ENCODE measurements around the gene GLI3.

The GLI3 gene

DNA sequence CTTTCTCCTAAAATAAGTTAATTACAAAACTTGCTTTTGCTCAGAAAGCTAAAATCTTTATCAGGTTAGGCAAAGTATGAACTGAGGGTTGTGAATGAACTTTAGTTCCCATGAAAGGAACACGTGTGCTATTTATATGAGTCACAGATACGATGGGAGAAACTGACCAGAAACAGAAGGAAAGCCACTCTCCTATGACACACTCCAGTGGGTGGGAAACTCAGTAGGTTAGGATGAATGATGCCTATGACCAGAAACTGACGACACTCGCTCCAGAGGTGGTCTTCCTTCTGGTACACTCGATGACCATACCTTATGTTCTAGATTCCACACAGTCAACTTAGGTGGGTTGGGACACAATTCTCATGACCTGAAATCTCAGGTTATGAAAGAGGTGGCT, 318.4 kb downstream of the GLI3 start:
- DNase-seq: no peak

DNA sequence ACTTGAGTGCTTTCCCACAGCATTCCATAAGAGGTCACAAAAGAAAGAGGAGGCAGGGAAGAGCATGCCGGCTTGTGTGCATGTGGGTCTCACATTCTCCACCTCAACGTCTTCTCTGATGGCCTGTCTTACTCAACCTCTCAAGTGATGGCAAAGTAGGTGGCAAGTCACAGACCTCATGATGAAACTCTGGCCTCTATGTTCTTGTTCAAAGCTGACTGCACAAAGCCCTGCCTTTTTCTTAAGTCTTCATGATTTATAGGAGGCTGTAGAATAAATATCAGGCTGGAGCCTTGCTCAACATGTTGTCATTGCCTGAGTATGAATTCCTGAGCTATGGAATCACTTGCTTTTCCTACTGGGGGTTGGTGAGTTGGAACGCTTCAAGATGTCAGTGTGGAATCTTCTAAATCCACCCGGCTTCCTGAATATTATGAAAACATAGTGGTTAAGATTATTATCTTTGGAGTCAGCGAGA, 320.5 kb downstream of the GLI3 start:
- DNase-seq: no peak

DNA sequence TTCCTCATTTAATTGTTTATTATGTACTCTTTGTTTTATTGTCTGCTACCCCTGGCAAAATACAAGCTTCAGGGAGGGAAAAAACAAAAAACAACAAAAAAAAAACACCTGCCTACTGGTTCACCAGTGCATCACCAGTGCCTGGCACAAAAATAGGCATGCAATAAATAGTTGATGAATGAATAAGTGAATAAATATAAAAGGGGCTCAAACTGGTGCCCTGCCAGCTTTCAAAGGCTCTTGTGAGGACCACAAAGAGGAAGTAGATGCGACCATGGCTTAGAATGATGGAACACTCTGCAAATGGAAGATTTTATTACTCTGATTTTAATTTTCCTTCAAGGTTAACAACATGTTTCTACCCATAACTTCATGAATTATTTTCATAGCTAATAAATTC, 321.1 kb downstream of the GLI3 start:
- DNase-seq: no peak

DNA sequence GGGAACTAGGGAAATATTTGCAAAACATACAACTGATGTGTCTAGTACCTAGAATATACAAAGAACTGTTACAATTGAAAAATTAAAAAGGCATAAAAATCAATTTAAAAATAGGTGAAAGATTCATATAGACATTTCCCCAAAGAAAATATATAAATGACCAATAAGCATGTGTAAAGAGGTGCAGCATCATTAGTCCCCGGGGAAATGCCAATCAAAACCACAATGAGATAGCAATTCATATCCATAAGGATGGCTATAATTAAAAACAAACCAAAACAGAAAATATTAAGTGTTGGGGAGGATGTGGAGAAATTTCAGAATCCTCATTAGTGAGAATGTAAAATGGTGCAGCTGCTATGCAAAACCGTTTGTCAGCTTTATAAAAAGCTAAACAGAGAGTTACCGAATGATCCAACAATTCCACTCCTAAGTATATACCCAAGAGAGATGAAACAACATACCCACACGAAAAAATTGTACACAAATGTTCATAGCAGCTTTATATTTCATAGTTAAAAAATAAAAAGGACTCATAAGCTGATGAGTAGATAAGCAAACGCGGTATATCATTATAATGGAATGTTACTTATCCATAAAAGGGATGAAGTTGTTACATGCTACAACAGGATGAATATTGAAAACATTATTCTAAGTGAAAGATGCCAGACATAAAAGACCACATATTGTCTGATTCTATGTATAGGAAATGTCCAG, 324.0 kb downstream of the GLI3 start:
- DNase-seq: no peak

DNA sequence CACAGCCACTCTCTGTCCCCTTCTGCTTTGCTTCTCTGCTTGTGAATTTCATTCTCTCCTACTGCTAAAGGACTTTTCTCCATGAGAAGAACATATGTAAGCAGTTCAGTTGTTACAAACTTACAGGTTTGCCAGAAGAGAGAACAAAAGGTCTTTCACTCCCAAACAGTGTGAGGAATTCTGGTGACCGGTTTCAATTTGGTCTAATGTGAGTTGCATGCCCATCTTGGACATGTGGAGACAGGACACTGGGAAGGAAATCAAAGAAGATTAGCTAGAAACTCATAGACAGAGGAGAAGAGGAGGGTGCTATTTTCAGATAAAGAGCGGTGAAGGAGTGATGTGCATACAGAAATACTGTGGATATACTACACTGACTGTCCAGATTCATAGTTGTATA, 324.6 kb downstream of the GLI3 start:
- no peak for DNase-seq

DNA sequence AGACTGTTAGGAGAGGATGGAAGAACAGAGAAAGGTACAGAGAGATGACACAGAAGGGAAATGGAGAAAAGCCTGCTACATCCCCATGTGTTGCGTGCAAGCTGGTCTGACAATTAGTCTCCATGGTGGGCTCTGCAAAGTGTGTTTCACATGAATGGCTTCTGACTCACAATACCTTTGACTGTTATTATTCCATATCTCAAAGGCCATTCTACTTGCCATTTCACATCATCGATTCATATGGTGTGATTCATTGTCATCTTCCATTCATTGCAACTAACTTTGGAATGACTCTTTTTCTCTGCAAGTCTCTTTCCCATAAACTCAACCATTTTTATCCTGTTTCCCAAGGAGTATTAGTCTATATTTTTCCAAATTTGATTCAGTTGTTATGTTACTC, 325.2 kb downstream of the GLI3 start:
- DNase-seq: no peak
